Esophagus squamous epithelium (tissue), 4 donors: ENCODE data around the gene TMCO2. TPM values are rescaled to one million over a fixed set of nuclear protein-coding genes. Genes with fewer than 3 reads are reported as not detected.

ENCODE experiments used
- total RNA-seq, 4 donors: library from RNA; depleted of rRNA; stranded (reverse); fragments of >200 nt; gene quantifications; one replicate each; pipeline ENCODE4 v1.1.0, GENCODE V29; 2016

TMCO2 gene
- total RNA-seq, 4 donors from 2014 or later = not detected

Other genes with a start within 250 kb of the TMCO2 start
- gene CAP1, start 207.2 kb upstream of the TMCO2 start, total RNA-seq = 100 to 1,000 TPM; 157 to 282 (median 227) TPM
- gene PPT1, start 150.7 kb upstream of the TMCO2 start, total RNA-seq = 10 to 100 TPM; 27.2 to 43.9 (median 37.6) TPM
- gene RLF, start 86.5 kb upstream of the TMCO2 start, total RNA-seq = 10 to 100 TPM in 3 of 4 donors, 1 to 10 TPM in 1; 7.9 to 21.0 (median 12.4) TPM
- 10 to 100 TPM; 26.2 to 47.1 (median 39.0) TPM for gene ZMPSTE24, start 10.3 kb downstream of the TMCO2 start, total RNA-seq
- gene COL9A2, start 69.3 kb downstream of the TMCO2 start, total RNA-seq = 1 to 10 TPM in 2 of 4 donors, under 1 TPM in 1, not detected in 1; 0.26 to 4.0 (median 2.1) TPM
- 10 to 100 TPM; 15.1 to 34.9 (median 23.8) TPM for gene SMAP2, start 125.8 kb downstream of the TMCO2 start, total RNA-seq
- 1 to 10 TPM in 1 of 4 donors, under 1 TPM in 3; 0.57 to 1.6 (median 0.70) TPM for gene ZFP69B, start 202.5 kb downstream of the TMCO2 start, total RNA-seq
- 1 to 10 TPM; 2.6 to 3.7 (median 3.6) TPM for gene ZFP69, start 229.4 kb downstream of the TMCO2 start, total RNA-seq